PFSK-1 (cell line): ENCODE results near the gene ZFP42.

ENCODE experiments used
- FOXP2 ChIP-seq: optimal IDR thresholded peaks from 2 replicates; pipeline ENCODE3; 2011; ENCODE audit warnings: borderline replicate concordance, control low read depth, inconsistent platforms; ENCODE audit not compliant: insufficient read depth; ENCODE audit errors: extremely low read length, extremely low read depth
- POLR2AphosphoS5 ChIP-seq: IDR thresholded peaks from 2 replicates; pipeline ENCODE4 v1.6.1; 2012; ENCODE audit warnings: low read depth, mild to moderate bottlenecking, control low read depth, low read length, moderate library complexity
- SIN3A ChIP-seq: IDR thresholded peaks from 2 replicates; pipeline ENCODE4 v1.6.1; 2012; ENCODE audit warnings: mild to moderate bottlenecking, low read length, moderate library complexity, borderline replicate concordance; ENCODE audit not compliant: insufficient read depth
- TAF1 ChIP-seq: IDR thresholded peaks from 2 replicates; pipeline ENCODE4 v1.6.1; 2012; ENCODE audit warnings: low read length, control low read depth, borderline replicate concordance; ENCODE audit not compliant: insufficient read depth
- TF ChIP-seq, protein P1 (sequence below), 2 experiments: IDR thresholded peaks; 2 replicates each; pipeline versions ENCODE4 v1.6.1 to v1.8.0; 2011 to 2012; ENCODE audit warnings: low read depth in 2 of 2, low read length in 2 of 2, control low read depth in 1 of 2, inconsistent platforms in 1 of 2, mild to moderate bottlenecking in 1 of 2, moderate library complexity in 1 of 2; ENCODE audit not compliant: insufficient read depth in 1 of 2

Gene ZFP42

DNA sequence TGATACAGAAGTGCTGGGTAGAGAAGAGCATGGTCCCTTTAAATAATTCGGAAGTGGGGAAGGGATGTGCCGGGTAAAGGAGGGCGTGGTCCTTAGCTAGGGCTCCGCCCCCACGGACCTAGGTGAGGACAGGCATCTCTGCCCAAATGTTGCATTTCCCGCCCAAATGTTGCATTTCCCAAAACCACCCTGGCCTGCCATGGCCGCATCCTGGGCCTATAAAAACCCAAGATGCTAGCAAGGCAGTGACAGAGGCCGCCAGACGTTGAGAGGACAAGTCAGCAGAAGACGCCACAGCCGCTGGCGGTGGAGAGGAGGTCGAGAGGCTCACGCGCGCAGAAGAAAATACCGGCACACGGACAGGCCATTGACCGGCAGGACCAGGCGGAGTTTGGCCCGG is 46.1 kb downstream of the ZFP42 start:
- TF ChIP-seq, protein P1, sequence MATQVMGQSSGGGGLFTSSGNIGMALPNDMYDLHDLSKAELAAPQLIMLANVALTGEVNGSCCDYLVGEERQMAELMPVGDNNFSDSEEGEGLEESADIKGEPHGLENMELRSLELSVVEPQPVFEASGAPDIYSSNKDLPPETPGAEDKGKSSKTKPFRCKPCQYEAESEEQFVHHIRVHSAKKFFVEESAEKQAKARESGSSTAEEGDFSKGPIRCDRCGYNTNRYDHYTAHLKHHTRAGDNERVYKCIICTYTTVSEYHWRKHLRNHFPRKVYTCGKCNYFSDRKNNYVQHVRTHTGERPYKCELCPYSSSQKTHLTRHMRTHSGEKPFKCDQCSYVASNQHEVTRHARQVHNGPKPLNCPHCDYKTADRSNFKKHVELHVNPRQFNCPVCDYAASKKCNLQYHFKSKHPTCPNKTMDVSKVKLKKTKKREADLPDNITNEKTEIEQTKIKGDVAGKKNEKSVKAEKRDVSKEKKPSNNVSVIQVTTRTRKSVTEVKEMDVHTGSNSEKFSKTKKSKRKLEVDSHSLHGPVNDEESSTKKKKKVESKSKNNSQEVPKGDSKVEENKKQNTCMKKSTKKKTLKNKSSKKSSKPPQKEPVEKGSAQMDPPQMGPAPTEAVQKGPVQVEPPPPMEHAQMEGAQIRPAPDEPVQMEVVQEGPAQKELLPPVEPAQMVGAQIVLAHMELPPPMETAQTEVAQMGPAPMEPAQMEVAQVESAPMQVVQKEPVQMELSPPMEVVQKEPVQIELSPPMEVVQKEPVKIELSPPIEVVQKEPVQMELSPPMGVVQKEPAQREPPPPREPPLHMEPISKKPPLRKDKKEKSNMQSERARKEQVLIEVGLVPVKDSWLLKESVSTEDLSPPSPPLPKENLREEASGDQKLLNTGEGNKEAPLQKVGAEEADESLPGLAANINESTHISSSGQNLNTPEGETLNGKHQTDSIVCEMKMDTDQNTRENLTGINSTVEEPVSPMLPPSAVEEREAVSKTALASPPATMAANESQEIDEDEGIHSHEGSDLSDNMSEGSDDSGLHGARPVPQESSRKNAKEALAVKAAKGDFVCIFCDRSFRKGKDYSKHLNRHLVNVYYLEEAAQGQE (IDR thresholded peaks at IDR 0.05; ENCODE audit: insufficient read depth in 1 of 2, low read depth in 2 of 2, low read length in 2 of 2) = no peak
- TF ChIP-seq POLR2AphosphoS5 (no peak), FOXP2 (no peak), SIN3A (no peak), TAF1 (no peak)

GRCh38 chr4:188042191-188042590 is 46.6 kb downstream of the ZFP42 start:
- TF ChIP-seq POLR2AphosphoS5 (no peak), FOXP2 (no peak), TAF1 (no peak), SIN3A (no peak)
- TF ChIP-seq, protein P1 (IDR thresholded peaks at IDR 0.05; ENCODE audit: insufficient read depth in 1 of 2, low read depth in 2 of 2, low read length in 2 of 2) = no peak

DNA sequence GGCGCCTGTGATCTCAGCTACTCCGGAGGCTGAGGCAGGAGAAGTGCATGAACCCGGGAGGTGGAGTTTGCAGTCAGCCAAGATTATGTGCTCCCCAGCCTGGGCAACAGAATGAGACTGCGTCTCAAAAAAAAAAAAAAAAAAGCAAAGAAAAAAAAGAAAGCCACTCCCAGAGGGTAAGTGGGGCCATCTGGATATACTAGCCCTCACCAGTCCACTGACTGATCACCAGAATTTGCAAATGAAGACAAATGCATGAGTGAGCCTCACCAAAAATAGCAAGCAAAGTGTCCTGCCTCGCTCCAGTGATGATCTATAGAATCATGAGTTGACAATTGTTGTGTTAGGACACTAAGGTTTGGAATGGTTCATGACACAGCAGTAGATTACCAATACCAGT is 47.6 kb downstream of the ZFP42 start:
- TF ChIP-seq POLR2AphosphoS5 (no peak), SIN3A (no peak), FOXP2 (no peak), TAF1 (no peak)
- TF ChIP-seq, protein P1 (IDR thresholded peaks at IDR 0.05; ENCODE audit: insufficient read depth in 1 of 2, low read depth in 2 of 2, low read length in 2 of 2) = no peak

DNA sequence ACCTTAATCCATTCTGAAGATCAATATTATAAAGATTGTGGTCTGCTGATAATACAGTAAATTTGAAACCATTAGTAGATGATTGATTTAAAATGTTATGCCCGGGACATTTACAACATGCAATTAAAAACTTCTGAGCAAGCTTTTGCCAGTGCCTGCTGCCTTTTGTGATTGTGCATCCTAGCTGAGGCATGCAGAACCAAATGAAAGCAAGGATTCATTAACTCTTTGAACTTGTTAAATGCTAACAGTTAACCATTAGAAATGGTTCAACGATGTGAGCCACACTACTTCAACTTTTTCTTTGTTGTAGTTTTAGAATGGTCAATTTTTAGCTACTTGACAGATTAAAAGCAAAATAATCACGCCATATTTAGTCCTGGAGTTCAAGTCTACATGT is 51.1 kb downstream of the ZFP42 start:
- TF ChIP-seq POLR2AphosphoS5 = no peak
- no peak for TF ChIP-seq FOXP2
- TF ChIP-seq, protein P1 (IDR thresholded peaks at IDR 0.05; ENCODE audit: insufficient read depth in 1 of 2, low read depth in 2 of 2, low read length in 2 of 2) = no peak
- no peak for TF ChIP-seq TAF1
- no peak for TF ChIP-seq SIN3A

DNA sequence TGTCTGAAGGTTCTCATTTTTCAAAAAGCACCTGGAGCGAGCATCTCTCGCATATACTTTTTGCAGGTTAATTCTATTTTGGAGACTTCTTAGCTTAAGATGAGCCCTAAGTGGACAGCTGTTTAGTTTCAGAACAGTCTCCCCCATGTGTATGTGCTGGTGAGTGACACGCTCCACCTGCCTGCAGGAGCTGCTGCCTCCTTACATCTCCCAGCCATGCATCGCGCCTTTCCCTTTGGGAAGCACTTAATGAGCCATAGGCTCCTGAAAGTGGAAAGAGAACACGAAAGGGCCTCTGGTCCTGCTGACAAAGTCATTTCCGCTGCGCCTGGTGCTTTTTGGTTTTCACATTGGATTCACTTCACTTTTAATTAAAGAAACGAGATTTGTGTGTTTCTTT is 57.7 kb downstream of the ZFP42 start:
- TF ChIP-seq TAF1 (no peak), SIN3A (no peak), FOXP2 (no peak), POLR2AphosphoS5 (no peak)
- TF ChIP-seq, protein P1 (IDR thresholded peaks at IDR 0.05; ENCODE audit: insufficient read depth in 1 of 2, low read depth in 2 of 2, low read length in 2 of 2) = no peak
